GM12875 (cell line): ENCODE data around the gene SPTLC2.

Experiments
- H3K4me3 ChIP-seq: one replicate; pipeline ENCODE4 v1.5.1; 2011; ENCODE audit warnings: low read depth, low read length, control low read depth
- CTCF ChIP-seq: IDR thresholded peaks from 2 replicates; pipeline ENCODE4 v1.5.1; 2011; ENCODE audit warnings: low read depth, mild to moderate bottlenecking, control low read depth, inconsistent platforms, low read length, moderate library complexity, borderline replicate concordance; ENCODE audit not compliant: insufficient read depth

SPTLC2 gene

GRCh38 chr14:77565289-77565993 lies 51.0 kb downstream of the SPTLC2 start:
- TF ChIP-seq CTCF: no peak
- no peak overlapping the region for H3K4me3 ChIP-seq

GRCh38 chr14:77562681-77563080 lies 53.8 kb downstream of the SPTLC2 start:
- H3K4me3 ChIP-seq: no peak overlapping the region
- no peak for TF ChIP-seq CTCF

GRCh38 chr14:77561881-77562280 lies 54.6 kb downstream of the SPTLC2 start:
- H3K4me3 ChIP-seq: no peak overlapping the region
- no peak for TF ChIP-seq CTCF

GRCh38 chr14:77559381-77559780 lies 57.1 kb downstream of the SPTLC2 start:
- no peak for TF ChIP-seq CTCF
- no peak overlapping the region for H3K4me3 ChIP-seq

- TF ChIP-seq CTCF: no peak
- H3K4me3 ChIP-seq: no peak overlapping the region
These were observed 59.0 kb downstream of the SPTLC2 start for GRCh38 chr14:77557391-77557790.

GRCh38 chr14:77556946-77557345 lies 59.5 kb downstream of the SPTLC2 start:
- H3K4me3 ChIP-seq: no peak overlapping the region
- no peak for TF ChIP-seq CTCF

- no peak for TF ChIP-seq CTCF
- no peak overlapping the region for H3K4me3 ChIP-seq
These were observed 61.4 kb downstream of the SPTLC2 start for GRCh38 chr14:77554816-77555599.
